GM21515 (cell line): ENCODE measurements around the gene GABRQ.

Source experiments
- ATAC-seq: cut with Tn5 transposase; IDR thresholded peaks from one replicate; pipeline ENCODE4 v1.9.1; 2021; ENCODE audit not compliant: unreplicated experiment

The GABRQ gene

DNA sequence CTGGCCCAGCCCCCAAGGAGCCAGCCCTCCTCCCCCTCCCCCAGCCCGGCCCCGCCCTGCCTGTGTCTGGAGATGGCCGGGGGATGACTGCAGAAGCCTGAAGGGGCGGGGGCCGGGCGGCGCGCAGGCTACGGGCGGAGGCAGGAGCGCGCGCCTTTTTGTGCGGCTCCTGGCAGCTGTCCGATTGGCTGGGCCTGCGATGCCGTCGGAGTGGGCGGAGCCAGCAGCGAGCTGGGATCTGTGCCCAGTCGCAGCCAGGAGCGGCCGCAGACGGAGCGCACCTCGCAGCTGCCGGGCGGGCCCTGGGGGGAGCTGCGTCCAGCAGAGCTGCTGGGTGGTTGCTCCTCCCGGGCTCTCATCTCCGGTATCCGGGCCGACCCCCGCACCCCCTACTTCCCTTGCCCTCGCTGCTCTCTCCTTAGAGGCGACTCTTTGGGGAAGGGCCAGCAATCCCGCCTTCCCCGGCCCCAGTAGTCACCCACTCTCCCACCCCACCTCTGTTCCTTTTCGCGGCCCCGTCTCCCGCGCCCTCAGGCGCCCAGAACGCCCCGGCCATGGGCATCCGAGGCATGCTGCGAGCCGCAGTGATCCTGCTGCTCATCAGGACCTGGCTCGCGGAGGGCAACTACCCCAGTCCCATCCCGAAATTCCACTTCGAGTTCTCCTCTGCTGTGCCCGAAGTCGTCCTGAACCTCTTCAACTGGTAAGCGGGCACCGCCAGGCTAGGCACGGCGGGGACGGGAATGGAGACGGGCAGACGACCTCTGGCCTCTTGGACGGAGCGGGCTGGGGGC, at the start of gene GABRQ:
GABRQ (plus strand) TSS at position 247 of the 794 bp plus-strand sequence; CDS start at position 555, 308 bp downstream.
- no peak for ATAC-seq

DNA sequence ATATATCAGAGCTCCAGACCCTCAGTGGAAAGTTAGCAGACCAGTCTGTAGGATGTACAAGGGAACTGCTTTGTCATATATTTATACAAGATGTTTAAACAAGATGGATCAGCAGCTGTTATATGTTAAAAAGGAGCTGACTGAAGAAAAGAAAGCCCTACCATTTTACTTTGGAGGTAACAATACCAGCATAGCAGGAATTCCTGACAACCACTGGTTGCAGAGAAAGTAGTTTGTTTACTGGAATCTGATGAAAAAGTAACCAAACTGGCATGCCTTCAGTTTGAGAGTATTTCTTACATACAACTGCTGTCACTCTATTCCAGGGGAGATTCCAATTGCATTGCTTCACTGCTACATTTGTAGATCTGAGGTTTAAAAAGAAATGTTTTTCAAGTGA, 49.5 kb upstream of the GABRQ start:
- ATAC-seq = no peak

DNA sequence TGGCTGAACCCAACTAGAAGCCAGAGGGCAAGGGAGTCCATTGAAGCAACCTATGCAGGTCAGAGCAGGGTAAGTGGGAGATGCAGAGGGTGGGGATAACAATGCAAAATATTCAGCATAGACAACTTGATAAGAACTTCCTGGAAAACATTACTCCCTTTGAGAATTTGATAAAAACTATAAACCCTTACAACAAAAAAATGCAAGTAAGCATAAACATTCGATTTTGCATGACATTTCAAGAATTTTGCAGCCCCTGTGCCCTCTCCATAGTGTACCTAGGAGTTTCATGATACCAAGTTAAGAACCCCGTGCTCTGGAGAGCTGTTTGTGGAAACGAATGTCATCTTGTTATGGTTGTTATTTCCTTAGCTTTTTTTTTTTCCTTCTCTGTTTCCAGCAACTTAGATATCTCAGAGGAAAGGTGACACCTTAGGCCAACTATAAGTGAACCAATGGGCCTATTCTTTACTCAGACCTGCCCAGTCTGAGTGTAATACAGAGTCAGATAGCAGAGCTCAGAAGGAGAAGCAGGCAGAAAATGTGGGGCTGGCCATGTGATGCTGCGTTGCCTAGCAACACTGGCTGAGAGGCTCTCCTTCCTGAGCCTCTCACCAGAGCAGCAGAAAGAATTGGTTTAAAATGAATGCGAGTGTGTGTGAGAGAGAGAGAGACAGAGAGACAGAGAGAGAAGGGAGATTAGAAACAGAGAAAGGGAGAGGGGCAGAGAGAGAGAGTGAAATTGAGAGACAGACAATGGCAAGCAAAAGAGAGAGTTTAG, 36.7 kb upstream of the GABRQ start:
- no peak for ATAC-seq

DNA sequence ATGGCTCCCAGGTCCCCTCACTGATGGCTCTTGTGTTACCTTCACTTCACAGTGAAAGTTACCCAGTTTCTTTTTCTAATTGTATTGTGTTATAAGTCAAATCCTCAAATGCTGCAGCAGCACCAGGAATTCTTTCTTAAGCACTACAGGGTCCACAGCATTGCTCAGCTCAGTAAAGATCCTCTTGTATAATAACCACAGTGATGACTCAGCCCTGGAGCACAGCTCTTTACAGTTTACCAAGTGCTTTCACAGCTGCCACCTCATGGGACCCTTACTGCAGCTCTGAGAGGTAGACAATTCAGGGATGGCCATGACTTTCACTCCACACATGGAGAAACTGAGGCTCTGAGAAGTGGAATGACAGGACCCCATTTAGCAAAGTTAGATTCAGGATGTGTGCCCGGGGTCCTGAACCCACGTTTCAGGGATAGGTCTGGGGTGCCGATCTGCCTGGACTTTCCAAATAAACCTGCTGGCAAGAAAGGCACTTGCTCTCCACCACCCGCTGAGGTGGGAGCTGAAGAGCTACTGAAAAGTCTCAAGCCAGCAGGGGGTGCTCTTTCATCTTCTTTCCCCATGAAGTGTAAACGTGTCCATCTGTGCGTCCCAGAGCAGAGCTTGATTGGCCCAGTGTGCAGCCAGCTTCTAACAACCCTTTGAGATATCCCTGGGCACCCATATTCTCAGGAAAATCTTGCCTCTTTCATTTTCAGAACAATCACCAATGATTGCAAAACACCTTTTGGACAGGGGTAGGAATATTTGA, 35.7 kb upstream of the GABRQ start:
- ATAC-seq = no peak

DNA sequence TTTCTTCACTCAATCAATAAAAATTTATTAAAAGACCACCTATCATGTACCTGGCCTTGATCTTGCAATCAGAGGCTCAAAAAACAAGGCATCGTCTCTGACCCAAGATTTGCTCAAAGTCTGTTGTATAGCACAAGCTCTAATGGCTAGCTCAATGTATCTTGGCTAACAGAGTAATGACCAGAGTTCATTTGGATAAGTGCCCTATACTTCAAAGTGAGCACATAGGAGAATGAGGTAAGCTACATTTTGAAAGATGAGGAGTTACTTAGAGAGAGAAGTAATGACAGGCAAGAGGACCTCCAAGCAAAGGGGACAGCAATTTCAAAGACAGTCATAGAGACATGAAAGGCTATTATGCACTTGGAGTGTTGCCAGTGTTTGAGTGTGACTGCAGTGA, 22.9 kb upstream of the GABRQ start:
- ATAC-seq = no peak

DNA sequence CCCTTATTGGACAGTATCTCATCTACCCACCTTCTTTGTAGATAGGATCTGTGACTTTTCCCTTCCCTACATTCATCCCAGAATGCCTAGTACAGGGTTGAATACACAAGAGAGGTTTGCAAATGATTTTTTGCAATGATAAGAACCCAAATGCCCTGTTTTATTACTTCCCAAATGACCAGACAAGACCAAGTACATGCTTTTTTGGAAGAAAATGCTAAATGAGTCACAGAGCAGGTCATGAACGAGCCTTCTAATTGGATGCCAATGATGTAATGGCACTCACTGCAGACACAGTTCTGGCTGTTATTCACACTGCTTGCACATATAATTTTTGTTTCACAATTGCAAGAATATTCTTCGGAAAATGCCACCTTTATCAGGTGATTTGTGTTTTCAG, 17.8 kb upstream of the GABRQ start:
- ATAC-seq = no peak

DNA sequence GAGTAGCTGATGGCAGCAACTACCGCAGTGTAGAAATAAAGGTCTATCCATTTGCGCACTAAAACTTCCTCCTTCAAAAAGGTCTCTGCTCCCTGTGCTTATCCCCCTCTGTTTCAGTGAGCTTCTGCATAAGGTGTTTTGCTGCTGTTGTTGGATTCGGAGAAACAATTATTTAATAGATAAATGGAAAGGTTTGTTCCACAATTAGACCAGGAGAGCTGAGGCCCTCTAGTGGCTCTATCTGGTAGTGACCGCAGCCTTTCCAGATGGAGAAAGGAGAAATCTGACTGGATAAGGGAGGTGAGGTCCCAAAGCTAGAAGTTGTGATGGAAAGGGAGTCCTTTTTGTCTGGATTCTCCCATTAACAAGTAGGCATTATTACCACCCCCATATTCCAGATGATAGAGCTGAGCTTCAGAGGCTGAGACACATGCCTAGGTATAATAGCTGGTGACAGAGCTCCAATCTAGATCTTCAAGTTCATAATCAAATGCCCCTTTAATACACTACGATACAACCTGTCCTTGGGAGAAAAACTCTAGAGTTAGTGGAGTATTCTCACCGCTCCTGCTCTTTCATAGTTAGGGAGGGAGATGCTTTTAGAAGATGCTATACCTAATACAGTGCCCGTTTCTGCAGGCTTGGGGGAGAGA, 5.1 kb upstream of the GABRQ start:
- no peak for ATAC-seq

DNA sequence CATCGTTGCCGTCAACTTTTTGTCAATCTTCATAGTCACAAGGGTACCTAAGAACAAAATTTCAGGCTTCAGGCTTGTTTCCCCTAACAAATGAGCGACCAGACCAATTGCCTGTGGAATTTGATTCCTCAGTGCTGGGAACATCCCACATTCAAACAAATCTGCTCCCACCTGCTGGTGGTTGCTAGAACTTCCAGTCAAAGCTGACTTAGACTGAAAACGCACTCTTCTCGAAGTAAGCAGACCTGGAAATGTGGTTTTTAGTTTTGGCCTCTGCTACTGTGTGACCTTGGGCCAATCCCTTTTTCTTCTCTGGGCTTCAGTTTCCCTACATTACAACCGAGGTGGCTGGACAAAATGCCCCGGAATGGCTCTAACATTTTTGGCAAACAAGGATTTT, 1.8 kb upstream of the GABRQ start:
- ATAC-seq = no peak

DNA sequence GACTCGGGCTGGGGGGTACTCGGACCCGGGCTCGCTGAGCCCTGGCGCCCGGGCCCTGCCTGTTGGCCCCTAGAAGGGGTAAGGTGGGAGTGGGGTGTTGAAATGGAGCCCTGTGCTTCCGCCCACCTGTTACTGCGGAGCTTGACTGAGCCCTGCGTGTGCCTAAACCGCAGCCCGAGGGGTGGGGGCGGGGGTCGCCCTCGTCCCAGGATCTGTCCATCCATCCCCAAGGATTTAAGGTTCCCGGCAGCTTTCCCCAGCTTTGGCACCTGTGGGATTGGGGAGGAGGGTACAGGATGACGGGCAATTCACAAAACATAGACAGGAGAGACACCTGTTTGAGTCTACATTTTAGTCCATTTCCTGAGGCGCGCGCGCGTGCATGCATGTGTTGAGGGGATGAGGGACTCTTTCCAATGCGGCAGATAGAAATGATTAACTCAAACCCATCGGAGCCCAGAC, 779 bp downstream of the GABRQ start:
- ATAC-seq = no peak

DNA sequence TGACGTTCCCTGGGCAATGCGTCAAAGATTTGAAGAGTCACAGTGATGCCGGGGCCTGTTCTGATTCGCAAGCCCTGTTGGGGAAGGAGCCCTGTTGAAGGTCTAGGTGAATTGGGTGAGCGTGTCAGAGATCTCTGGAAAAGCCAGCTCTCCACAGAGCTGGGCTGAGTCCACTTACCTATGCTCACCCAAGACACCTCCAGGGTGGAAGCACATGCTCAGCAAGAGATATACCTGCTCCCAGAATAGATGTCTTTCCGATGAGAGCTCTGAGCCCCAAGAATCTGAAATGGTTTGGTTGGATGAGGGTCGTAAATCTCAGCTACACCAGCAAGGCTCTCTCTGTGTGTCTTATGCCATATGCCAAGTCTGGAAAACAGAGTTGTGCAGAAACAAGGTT, 1.7 kb downstream of the GABRQ start:
- no peak for ATAC-seq

DNA sequence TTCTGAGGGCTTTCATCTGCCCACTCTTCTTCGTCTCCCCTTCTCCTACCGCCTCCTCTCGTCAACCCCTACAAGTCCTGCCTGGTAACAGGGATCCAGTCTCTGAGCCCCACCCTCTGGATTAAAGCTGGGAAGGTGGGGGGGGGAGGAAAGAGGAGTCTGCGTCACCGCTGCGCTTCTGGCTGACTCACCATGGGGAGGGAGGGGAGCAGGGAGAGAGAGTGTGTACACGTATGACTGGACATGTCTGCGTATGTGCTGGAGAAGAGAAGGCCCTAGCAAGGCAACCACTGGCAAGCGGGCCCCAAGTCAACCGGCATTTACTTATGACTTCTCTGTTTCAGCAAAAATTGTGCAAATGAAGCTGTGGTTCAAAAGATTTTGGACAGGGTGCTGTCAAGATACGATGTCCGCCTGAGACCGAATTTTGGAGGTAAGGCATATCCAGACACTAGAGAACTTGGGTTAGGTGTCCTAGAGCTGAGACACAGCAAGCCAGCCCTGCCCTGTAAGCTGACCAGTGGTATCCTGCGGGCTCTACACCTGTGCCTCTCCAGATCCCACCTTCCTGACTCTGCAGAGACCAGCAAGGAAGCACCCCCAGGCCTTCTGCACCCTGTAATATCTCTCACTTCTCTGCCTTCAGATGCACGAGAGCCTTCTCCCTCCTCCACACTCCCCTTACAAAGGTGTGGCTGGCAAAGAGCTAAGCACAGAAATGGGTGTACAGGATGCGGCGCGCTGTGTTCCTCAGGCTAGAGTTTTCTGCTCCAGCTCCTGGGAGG, 2.5 kb downstream of the GABRQ start:
- no peak for ATAC-seq

DNA sequence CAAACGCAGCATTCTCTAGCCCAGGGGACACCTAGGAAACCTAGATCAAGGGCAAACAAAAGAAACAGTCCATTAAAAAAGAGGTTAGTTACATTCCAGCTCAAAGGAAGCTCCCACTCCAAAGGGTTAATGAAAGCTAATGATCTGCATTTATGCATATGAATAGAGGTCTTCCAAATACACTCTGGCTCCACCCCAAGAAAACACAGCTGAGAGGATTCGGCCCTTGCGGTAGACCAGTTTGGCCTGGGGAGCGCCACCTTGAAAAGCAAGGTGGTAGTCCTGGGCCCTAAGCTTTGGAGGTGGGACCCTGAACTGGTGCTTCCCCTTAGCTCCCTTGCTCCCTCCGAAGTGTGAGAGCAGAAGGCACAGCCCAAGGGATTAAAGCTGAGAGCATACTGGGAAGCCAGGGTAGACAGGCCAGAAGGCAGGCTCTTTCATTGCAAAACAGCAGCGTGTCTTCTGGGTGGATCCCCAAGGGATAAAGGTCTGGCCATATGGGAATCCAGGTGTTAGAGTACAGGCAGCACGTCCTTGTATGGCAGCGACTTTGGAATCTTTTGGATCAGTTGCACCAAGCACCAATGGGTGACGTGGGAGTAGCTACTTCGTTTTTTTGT, 3.7 kb downstream of the GABRQ start:
- no peak for ATAC-seq

DNA sequence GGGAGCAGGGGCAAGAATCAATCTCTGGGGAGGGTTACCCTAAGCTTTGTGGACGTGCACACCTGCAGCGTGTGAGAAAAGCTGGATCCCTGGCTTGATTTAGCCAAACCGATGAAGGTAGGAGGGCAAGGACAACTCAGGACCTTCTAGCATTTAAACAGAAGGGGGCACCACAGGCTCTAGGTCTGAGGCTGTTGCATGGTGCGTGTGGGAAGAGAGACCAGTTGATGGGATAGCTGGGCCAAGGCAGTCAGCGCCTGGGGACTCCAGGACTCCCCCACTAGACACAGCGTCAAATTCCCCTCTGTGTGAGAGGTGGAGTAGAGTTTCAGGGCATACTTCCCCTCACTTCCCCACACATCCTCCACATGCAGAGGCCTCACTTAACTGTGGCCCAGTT, 4.3 kb downstream of the GABRQ start:
- no peak for ATAC-seq

DNA sequence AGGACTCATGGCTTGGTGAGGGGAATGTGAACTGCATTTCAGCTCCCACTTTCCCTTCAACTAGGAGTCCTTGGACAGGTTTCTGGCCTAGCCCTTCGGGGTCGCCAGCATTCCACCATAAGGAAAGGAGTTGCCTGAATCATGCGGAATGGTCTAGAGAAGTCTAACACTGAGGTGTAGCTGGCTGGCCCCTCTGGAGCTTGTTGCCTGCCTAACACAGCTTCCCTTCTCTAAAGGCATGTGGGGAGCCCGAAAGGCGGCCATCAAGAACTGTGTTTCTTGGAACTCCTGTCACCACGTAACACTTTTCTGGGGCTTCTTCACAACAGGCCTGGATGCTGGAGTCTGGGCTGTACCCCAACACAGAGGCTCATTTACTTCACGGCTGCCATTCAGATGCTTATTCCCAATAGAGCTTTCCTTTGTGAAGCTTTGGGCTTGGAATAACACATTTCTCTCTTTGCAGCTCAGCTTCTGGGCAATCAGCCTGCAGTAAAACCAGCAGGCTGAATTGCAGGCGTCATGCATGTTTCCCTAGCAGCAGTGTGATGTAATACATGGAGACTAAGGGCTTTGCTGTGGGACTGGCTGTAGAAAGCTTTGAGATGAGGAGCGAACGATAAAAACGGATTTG, 5.4 kb downstream of the GABRQ start:
- no peak for ATAC-seq

DNA sequence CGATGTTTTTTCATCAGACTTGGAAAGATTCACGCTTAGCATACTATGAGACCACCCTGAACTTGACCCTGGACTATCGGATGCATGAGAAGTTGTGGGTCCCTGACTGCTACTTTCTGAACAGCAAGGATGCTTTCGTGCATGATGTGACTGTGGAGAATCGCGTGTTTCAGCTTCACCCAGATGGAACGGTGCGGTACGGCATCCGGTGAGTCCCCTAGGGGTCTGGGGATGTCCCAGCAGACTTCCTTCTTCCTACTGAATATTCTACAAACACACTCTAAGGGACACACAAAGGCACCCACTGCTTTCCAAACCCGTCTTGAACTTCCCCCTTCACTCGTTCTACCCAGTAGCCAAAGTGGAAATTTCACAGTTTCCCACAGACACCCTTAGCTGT, 9.3 kb downstream of the GABRQ start:
- ATAC-seq = no peak

DNA sequence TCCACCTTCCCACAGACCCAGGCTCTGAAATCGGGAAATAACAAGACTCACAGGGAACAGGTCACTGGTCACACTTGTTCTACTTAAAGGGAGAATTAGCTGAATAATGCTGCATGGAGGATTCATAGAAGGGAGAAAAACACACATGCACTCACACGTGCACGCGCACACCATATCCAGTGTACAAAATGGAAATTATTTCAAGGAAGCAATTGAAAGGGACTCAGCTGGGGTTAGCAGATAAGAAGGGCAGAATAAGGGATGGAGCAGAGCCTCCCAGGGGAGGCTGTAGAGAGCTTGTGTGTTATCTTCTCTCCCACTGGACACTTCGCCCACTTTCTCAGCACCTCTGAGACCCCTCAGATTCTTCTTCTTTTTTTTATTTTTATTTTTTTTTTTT, 10.3 kb downstream of the GABRQ start:
- ATAC-seq = no peak

DNA sequence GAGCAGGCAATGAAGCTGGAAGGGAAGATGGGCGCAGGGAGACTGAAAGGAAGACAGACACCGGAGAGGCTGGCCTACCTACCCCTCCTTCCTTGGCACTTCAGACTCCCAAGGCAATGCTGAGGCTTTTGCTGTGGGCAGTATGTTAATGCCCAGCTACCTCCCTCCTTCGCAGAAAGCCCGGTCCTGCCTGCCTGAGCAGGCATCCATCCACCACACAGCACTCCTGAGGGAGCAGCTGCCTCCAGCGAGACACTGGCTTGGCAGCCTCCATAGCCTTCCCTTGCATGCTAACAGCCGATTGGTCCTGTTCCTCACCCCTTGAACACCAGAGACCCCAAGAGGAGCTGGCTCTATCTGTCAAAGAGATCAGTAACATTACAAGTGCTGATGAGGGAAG, 14.4 kb downstream of the GABRQ start:
- ATAC-seq = no peak

DNA sequence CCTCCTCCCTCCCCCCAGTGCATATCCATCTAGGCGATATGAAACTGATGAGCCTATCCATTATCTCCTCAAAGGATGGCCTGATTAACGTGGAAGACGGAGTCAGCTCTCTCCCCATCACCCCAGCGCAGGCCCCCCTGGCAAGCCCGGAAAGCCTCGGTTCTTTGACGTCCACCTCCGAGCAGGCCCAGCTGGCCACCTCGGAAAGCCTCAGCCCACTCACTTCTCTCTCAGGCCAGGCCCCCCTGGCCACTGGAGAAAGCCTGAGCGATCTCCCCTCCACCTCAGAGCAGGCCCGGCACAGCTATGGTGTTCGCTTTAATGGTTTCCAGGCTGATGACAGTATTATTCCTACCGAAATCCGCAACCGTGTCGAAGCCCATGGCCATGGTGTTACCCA, 14.8 kb downstream of the GABRQ start:
- no peak for ATAC-seq

DNA sequence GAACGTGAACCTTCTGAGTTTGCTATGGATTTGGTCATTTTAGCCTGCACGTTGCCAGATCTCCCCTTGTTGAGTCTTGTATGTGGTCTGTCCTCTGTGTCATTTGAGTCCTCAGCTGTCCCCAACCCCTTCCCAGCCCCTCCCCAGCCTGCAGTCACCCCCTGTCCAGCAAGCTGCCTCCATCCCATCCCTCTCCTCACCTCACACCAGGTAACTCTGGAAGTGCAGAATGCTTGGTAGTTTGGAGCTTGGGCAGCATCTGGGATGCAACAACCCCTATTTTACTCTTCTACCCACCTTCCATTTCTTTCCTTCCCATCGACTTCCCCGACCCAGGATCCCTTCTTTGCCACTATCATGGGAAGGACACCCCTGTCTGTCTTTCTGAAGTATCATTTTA, 18.4 kb downstream of the GABRQ start:
- ATAC-seq = no peak
